GM20431 (cell line): ENCODE results near the gene ATOH8.

Experiments
- in situ Hi-C: fragments of 300-500 bp; cut with MseI, MboI; formaldehyde crosslinking; loops from one replicate; pipeline ENCODE4 v1.15.0; 2020; ENCODE audit warnings: low sequenced_read_pairs; ENCODE audit not compliant: unreplicated experiment

The ATOH8 gene

DNA sequence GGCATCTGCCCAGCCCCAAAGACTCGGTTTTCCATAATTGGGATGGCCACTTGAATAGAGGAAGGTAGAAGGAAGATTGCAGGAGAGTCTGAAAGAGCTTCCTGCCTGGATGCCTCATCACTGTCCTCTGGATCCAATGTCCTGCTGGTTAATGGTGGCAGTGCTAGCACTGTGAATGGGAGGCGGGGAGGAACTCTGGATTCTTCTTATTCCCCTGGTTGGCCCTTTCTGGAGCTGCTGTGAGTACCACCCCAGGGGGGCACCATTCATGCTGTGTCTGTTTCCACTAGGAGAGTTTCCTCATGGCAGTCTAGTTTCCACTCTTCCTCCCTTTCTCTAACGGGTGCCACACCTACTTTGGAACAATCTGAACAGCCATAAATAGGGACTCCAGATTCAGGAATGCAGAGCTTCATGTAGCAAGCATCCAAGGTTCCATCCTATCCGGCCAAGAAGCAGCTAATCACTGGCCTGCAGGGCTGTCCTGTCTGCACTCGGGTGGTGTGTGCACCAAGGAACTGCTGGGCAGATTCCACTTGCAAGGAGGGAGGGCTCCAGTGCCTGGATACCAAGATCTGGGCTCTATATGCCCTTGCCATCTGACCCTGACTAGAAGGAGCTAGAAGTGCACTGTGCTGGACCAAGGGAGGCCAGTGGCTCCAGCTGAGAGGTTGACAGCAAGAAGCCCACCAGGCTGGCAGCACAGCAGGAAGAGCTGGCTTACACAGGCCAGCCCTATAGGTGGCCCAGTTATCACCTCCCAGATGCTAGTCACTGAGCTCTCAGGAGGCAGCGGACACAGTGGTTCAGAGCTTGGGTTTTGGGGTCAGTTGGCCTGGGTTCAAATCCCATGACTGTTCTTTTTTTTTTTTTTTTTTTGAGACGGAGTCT is 4.6 kb upstream of the ATOH8 start:
- in situ Hi-C loops = no loop called here

DNA sequence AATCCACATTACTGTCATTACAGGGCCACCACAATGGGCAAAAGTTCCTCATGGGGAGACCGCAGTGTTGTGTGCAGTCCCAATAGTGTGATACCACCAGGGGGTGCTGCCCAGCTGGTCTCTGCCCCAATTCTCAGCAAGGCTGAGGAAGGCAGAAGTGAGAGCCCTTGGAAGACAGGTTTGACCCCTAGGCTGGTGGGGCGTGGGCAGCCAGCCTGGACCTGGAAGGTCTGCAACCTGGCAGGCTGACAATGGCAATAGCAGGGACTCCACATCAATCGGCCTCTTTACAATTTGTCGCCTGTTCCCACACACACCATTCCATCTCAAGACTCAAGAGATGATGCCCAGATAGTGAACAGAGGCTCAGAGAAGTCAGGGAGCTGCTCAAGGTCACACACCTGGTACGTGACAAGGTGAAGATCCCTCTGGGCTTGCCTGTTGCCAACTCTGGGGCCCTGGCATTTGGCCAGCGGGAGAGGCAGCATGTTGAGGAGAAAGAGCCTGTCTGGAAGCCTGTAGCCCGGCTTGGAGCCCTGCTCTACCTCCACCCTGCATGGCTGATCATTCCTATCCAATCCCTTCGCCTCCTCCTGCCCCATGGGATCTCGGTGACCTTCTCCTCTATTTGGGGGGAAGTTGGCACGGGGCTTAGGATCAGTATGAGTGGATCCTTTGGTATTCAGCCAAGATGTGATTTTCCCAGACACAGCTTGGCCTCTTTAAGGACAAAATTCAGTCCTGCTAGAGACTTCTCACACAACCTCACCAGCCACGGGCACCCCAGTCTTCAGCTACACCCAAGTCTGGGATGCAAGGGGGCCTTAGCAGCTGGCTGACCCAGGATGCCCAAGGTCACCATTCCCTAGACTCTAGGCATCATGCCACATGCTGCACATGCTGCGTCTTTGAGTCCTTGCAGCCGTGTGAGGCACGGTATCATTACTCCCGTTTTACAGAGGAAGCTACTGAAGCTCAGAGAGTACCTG is 2.9 kb upstream of the ATOH8 start:
- in situ Hi-C loops = no loop called here

DNA sequence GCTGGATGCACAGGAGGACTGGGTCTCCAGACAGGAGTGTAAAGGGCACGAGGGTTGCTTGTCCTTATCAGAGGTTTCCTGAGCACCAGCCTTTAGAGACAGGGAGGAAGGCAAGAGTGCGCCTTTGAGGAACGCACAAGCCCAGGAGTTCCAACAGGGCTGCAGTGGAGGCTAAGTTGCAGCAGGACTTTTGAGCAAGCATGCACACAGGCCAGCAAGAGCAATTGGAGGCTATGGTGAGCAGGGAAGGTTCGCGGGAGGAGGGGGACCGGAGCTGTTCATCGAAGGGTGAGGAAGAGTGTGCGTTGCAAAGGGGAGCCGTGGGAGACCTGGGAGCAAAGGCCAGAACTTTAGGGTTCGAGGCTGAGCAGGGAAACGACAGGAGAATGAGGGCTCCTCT is 2.2 kb upstream of the ATOH8 start:
- in situ Hi-C loops = no loop called here

DNA sequence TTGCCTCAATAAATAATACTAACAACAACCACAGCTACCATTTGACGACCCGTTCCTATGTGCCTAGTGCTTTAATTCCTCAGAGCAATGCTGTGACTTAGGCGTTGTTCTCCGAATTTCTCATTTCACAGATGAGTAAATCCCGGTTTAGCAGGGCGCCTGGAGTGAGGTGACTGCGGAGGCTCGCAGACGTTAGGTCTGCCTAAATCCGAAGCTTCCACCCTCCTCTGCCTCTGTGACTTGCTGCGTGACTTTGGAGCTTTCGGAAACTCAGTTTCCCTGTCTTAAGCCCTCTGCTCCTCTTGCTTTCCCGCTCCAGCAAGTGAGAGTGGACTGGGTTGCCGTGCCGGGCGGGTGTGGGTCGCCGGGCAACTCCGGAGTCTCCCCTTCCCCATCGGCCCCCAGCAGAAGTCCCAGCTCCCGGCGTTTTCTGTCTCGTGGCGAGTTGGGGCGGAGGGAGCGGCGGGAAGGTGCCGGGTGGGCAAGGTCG is 711 bp upstream of the ATOH8 start:
- in situ Hi-C loops = no loop called here

DNA sequence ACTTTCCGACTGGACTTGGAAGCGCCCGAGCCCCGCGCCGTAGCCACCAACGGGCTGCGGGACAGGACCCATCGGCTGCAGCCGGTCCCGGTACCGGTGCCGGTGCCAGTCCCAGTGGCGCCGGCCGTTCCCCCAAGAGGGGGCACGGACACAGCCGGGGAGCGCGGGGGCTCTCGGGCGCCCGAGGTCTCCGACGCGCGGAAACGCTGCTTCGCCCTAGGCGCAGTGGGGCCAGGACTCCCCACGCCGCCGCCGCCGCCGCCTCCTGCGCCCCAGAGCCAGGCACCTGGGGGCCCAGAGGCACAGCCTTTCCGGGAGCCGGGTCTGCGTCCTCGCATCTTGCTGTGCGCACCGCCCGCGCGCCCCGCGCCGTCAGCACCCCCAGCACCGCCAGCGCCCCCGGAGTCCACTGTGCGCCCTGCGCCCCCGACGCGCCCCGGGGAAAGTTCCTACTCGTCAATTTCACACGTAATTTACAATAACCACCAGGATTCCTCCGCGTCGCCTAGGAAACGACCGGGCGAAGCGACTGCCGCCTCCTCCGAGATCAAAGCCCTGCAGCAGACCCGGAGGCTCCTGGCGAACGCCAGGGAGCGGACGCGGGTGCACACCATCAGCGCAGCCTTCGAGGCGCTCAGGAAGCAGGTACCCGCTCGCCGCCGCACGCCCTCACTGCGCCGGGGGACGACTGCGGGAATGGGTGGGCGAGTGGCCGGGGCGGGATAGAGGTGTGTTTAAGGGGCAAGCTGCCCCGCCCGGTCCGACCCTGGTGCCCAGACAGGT is 713 bp downstream of the ATOH8 start:
- in situ Hi-C loops = no loop called here

DNA sequence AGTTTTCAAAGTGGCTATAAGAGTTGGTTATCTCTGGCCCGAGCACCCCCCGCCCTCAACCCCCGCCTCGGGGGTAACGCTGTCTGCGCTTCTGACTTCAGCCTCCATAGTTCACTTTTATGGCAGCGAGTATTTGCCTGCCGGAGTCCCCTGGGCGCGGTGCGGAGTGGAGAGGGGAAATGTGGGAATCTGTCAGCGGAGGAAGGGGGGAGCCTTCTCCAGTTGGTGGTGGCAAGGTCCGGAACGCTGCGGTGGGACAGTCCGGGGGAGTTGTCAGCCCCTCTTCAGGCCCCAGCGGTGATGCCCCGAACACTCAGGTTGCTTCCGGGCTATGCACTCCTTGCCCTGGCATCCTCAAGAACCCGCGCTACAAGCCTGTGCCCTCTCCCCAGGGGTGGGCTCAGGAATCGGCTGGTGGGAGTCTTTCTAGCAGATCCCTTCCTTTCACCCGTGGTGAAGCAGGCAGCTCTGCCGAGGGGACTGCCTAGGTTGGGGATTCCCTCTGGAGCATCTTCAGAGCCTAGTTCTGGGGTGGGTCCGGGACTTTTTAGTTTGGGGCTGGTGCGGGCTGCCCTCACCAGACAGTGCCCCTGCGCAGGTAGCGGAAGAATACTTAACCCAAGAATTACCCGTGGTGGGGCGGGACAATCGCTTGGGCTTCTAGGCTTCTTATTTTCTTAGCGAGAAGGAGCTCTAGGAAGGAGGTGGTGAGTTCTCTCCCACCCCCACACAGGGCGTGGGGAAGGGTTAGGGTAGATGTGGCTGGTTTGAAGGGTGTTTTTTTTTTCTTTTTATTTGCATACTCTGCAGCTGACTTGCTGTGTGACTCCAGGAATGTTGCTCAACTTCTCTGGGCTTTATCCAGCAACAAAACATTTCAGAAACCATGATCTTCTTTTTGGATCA is 1.6 kb downstream of the ATOH8 start:
- in situ Hi-C loops = no loop called here

DNA sequence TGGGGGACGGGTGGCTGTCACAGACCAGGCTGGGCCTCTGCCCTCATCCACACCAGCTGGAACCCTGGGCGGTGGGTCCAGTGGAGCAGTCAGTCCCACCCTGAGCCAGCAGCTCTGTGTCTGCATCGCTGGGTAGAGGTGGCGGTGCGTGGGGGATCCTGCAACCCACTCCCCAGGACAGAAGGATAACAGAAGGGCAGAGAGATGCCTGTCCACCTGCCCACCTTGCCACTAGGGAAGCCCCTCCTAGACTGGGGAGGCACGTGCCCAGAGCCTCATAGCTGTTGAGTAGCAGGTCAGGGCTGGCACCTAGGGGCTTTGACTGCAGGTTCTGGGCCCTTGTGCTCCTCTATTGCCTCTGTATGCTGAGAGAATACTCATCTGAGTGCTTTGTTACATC is 2.4 kb downstream of the ATOH8 start:
- in situ Hi-C loops = no loop called here

DNA sequence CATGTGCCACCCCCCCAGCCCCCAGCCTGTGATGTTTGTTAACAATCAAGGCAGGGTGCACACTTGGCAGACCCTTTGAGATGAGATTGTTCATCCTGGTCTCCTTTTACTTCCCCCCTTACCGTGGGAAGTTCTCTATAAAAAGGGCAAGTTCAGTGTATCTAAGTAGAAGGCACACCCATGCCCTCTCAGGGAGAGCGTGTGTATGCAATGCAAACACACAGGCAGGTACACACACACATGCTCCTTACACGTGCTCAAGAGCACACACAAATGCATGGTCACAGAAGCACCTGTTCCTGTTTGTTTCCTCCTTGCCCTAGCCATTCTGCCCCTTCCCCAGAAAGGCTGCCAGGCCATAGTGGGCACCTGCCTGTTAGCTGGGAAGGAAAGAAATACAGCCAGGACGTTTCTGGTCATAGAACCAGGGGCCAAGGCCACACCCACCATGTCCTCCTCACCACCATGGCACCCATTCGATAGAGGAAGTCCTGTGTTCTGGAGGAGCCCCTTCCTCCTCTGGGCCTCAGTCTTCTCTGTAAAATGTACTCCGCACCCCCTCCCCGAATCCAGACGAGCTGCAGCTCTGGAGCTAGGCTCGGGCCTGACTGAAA is 3.1 kb downstream of the ATOH8 start:
- in situ Hi-C loops = no loop called here

DNA sequence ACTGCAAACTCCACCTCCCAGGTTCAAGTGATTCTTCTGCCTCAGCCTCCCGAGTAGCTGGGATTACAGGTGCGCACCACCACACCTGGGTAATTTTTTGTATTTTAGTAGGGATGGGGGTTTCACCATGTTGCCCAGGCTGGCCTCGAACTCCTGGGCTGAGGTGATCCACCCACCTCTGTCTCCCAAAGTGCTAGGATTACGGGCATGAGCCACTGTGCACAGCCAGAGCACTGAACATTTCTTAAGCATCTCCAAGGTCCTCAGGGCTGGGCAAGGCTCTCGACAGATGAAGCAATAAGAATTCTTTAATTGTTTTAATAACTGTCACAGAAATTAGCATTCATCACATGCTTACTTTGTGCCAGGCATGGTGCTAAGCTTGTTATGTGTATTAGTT is 4.1 kb downstream of the ATOH8 start:
- in situ Hi-C loops = no loop called here

DNA sequence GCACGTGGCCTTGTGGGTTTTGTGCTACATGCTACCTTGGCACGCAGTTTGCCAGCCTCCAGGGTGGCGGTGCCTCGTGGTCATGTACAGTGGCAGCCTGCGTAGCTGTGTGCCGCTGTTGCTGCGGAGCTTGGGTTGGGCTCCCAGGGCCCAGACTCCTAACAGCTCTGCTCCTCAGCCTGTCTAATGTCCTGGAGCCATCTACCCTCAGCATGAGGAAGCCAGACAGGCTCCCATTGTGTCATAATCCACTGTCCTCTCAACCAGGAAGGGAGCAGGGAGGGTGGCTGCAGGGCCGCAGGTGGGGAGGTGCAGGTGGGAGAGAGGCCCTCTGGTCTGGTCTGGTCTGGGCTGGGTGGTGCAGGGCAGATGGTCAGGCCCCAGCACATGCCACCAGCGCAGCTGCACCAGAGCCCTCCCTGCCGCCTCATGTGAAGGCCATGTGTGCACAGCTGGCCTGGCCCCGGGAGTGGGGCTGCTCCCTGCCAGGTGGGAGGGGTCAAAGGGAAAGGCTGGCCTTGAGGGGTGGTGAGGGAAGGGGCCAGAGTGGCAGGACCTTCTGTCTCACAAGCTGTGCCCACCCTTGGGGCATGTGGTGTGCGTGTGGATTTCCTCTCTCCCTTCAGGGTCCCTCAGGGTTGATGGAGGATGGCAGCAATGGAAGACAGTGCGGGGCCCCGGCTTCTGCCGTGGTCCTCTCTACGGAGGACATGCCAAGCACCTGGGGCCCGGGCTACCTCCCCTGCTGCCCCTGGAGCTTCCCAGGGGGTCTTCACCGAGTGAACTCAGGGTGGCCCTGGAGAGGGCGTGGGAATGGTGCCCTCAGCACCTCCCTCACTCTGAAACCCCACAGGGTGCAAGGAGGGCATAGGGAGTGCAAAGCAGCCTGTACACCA is 4.8 kb downstream of the ATOH8 start:
- in situ Hi-C loops = no loop called here

DNA sequence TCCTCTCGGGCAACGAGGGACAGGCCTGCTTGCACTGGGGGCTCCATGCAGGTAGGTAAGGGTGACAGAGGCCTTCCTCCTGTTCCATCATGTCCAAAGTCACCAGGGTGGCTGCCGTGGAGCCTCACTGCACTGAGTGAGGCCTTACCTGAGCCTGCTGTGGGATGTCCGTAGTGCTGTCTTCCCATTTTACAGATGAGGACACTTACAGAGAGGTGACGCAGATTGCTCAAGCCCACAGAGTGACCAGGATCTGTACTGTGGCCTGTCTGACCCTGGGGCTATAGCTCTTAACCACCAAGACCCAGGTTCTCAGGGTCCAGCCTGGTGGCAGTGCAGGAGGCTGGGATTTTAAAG is 5.4 kb downstream of the ATOH8 start:
- in situ Hi-C loops = no loop called here

DNA sequence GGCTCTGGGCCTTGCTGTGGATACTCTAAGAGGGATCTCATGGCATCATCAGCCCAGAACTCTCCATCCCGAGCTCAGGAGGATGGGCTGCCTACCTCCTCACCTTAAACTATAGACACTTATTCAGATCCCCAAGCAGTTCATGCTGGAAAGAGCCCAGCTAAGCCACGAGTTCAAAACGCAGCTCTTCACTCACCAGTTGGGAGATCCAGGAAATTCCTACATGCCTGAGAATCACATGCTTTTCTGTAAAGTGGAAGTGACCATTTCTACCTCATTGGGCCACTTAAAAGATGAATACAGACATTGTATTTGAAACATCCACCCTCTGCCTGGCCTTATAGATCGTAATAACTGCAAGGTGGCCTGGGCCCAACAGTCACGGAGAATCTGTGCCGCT is 6.6 kb downstream of the ATOH8 start:
- in situ Hi-C loops = no loop called here

DNA sequence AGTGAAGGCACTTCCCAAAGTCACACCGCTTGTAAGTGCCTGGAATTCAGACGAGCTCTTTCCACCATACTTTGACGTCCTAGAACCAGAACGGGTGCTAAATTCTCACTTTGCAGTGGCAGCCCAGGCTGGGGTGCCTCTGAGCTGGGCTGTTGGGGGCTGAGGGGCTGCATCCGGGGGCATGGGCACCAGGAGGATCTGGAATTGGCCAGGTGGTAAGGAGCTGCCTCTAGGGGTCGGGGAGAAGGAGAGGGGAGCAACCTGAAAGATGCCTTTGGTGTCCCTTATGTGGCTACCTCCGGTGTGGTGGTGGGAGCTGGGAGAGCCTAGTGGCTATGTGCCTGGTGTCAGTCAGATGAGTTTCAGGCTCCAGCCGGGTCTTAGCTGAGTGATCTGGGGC is 7.1 kb downstream of the ATOH8 start:
- in situ Hi-C loops = no loop called here

DNA sequence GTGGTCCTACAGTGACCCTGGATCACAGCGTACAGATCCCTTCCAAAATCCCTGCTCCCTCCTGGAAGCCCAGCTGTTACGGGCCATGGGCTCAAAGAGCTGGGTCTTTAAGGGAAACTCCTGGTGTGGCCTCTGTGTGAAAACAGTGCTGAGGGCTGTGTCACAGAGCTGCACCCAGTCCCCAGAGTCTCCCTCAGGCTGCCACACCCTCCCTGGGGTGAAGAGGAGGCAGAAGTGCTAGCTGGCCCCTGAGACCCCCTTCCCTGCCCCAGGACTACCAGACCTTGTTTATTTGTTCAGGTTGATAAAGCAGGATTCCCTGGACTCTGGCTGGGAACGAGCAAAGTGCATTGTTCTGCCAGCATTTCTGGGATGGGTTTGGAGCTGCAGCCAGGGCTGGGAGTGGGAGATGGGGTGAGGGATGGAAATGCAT is 7.7 kb downstream of the ATOH8 start:
- in situ Hi-C loops = no loop called here

DNA sequence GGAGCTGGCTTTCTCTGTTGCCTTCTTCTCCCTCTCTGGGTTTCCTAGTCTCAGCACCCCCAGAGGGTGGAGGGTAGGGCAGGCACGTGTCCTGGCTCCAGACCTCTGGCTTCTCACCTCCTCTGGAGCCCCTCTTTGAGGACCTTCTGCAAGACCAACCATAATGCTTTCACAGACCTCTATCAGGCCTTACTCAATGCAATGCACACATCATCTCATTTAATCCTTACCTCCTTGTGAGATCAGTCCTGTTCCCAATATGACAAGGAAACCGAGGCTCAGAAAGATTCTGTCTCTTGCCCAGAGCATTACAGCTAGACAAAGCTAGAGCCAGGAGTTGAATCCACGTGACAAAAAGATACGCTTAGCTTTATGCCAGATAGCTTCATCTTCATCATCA is 8.2 kb downstream of the ATOH8 start:
- in situ Hi-C loops = no loop called here

DNA sequence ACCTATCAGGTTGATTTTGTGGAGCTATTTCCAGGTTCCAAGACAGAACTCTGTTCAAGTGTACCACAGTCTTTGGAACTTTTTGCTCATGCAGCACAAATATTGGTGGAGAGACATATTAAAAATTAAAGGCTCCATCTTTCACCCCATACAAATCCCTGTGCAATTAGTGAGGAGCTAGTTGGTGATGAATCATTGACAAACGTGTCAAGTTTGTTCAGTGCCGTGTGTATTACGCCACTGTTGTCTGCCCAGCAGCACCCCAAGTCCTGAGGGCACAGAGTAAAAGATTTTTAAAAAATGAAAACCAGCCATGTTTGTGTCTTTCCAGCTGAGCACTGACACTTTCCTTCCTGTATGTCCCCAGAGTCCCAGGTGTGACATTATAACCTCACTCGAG is 9.3 kb downstream of the ATOH8 start:
- in situ Hi-C loops = no loop called here

DNA sequence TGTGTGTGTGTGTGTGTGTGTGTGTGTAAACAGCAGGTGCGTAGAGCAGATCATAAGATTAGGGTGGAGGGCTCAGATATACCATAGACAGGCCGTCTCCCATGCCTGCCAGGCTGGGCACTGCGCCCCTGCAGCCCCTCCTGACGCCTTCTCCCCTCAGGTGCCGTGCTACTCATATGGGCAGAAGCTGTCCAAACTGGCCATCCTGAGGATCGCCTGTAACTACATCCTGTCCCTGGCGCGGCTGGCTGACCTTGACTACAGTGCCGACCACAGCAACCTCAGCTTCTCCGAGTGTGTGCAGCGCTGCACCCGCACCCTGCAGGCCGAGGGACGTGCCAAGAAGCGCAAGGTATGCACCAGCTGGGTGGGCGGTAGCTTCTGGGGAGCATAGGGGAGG is 10.0 kb downstream of the ATOH8 start:
- in situ Hi-C loops = no loop called here
